B cell (primary cell): ENCODE data around the gene RUVBL1. TPM values are rescaled to one million over a fixed set of nuclear protein-coding genes. Genes with fewer than 3 reads are reported as not detected.
"Not testable (repeated sequence)": the region's sequence is repeated elsewhere in the genome, so short reads cannot be mapped to it uniquely, and the experiment has no call there.

Experiments used
- ATAC-seq: fragments of 200-7000 bp; cut with Tn5 transposase; one replicate; pipeline ENCODE4 v1.10.0; 2021; ENCODE audit warnings: low read depth, mild to moderate bottlenecking, moderate number of reproducible peaks, moderate library complexity
- CTCF ChIA-PET: fragments of 350-600 bp; sonication (Branson Sonifier 250); formaldehyde crosslinking; loops from one replicate; lab custom pipeline; 2021; ENCODE audit warnings: antibody characterized with exemption, inconsistent platforms; lab: Charles Lee
- POLR2A ChIA-PET: fragments of 350-600 bp; sonication (Branson Sonifier 250); formaldehyde crosslinking; loops from one replicate; lab custom pipeline; 2021; ENCODE audit warnings: antibody characterized with exemption; lab: Charles Lee
- DNase-seq: peaks from one replicate; pipeline ENCODE4 v3.0.0; 2013
- H2AFZ ChIP-seq: 2 replicates; pipeline ENCODE4 v1.6.1; 2012; ENCODE audit warnings: mild to moderate bottlenecking, low read depth, low read length; ENCODE audit not compliant: insufficient read depth, poor library complexity, severe bottlenecking
- H3K27ac ChIP-seq, 2 donors: 1 replicate in 1 of 2; 2 replicates in 1 of 2; pipeline ENCODE4 v1.5.1; 2012 to 2013; ENCODE audit warnings: low read length in 2 of 2, mild to moderate bottlenecking in 2 of 2, moderate library complexity in 1 of 2
- H3K27me3 ChIP-seq, 4 experiments: fragments of 200-600 bp in 1 of 4; sonication (generic) in 1 of 4; replicated peaks in 1 of 4; 1 replicate in 2 of 4; 2 replicates in 2 of 4; pipeline versions ENCODE4 v1.6.1 to v1.7.0; 2013 to 2016; ENCODE audit warnings: low read length in 3 of 4, mild to moderate bottlenecking in 2 of 4, mixed read lengths in 1 of 4, moderate library complexity in 1 of 4; ENCODE audit not compliant: insufficient read depth in 4 of 4, control insufficient read depth in 3 of 4; ENCODE audit errors: control extremely low read depth in 1 of 4
- H3K36me3 ChIP-seq, 2 experiments: replicated peaks in 1 of 2; 1 replicate in 1 of 2; 2 replicates in 1 of 2; pipeline versions ENCODE4 v1.6.1 to v1.7.1; 2013; ENCODE audit warnings: low read length in 1 of 2; ENCODE audit not compliant: insufficient read depth in 2 of 2, control insufficient read depth in 1 of 2; ENCODE audit errors: control extremely low read depth in 1 of 2, extremely low read depth in 1 of 2
- H3K4me1 ChIP-seq, 2 donors: fragments of 200-600 bp in 1 of 2; sonication (generic) in 1 of 2; 1 replicate in 1 of 2; 2 replicates in 1 of 2; pipeline versions ENCODE4 v1.5.1 to v1.6.1; 2013 to 2017; ENCODE audit warnings: low read length in 2 of 2; ENCODE audit not compliant: control insufficient read depth in 2 of 2, insufficient read depth in 2 of 2
- H3K4me2 ChIP-seq: replicated peaks from 2 replicates; pipeline ENCODE3; 2012; ENCODE audit warnings: mild to moderate bottlenecking, low read depth, low read length; ENCODE audit not compliant: poor library complexity, severe bottlenecking
- H3K4me3 ChIP-seq, 5 experiments: fragments of 200-600 bp in 1 of 5; sonication (generic) in 1 of 5; 1 replicate in 3 of 5; 2 replicates in 2 of 5; pipeline versions ENCODE4 v1.5.1 to v1.7.0; 2011 to 2016; ENCODE audit warnings: low read length in 4 of 5, mild to moderate bottlenecking in 4 of 5, low read depth in 2 of 5, control low read depth in 1 of 5, moderate library complexity in 1 of 5; ENCODE audit not compliant: insufficient read depth in 1 of 5; ENCODE audit errors: control extremely low read depth in 1 of 5, extremely low read depth in 1 of 5
- H3K79me2 ChIP-seq: fragments of 200-600 bp; sonication (generic); one replicate; pipeline ENCODE4 v1.6.0; 2016; ENCODE audit warnings: low read length; ENCODE audit not compliant: control insufficient read depth, insufficient read depth
- H3K9ac ChIP-seq: fragments of 200-600 bp; sonication (generic); 2 replicates; pipeline ENCODE4 v1.6.1; 2017; ENCODE audit warnings: mild to moderate bottlenecking, low read length, moderate library complexity
- H3K9me3 ChIP-seq, 3 donors: one replicate each; pipeline versions ENCODE4 v1.6.1 to v1.7.1; 2013; ENCODE audit warnings: low read length in 2 of 3; ENCODE audit not compliant: control insufficient read depth in 2 of 3, insufficient read depth in 1 of 3; ENCODE audit errors: control extremely low read depth in 1 of 3
- H4K20me1 ChIP-seq: 2 replicates; pipeline ENCODE4 v1.6.0; 2012; ENCODE audit warnings: mild to moderate bottlenecking, low read length; ENCODE audit not compliant: insufficient read depth, control insufficient read depth, poor library complexity, severe bottlenecking
- H3K27ac Mint-ChIP-seq: one replicate; pipeline ENCODE4 v1.8.0; 2021; ENCODE audit warnings: mixed read lengths
- H3K27me3 Mint-ChIP-seq: one replicate; pipeline ENCODE4 v1.8.0; 2021; ENCODE audit warnings: mixed read lengths
- H3K4me1 Mint-ChIP-seq: one replicate; pipeline ENCODE4 v1.8.0; 2021; ENCODE audit warnings: mixed read lengths
- H3K4me3 Mint-ChIP-seq: one replicate; pipeline ENCODE4 v1.8.0; 2021; ENCODE audit warnings: mixed read lengths
- H3K9me3 Mint-ChIP-seq: one replicate; pipeline ENCODE4 v1.8.0; 2022; ENCODE audit warnings: mixed read lengths; ENCODE audit not compliant: insufficient read depth
- EZH2 ChIP-seq: IDR thresholded peaks from 2 replicates; pipeline ENCODE4 v1.6.1; 2012; ENCODE audit warnings: borderline replicate concordance, low read depth, mild to moderate bottlenecking, moderate library complexity, low read length; ENCODE audit not compliant: insufficient read depth, poor library complexity, severe bottlenecking
- WGBS: methylation state at CpG from one replicate; pipeline ENCODE4 v1.1.5; 2013; ENCODE audit warnings: missing lambda C conversion rate; ENCODE audit not compliant: insufficient coverage; 5-methylcytosine and 5-hydroxymethylcytosine counted together
- intact Hi-C: fragments of 100-400 bp; cut with micrococcal nuclease; formaldehyde crosslinking; loops from one replicate; pipeline ENCODE4 v1.10.0; 2022
- polyA plus RNA-seq: library from polyadenylated mRNA; depleted of rRNA; stranded (reverse); fragments of >200 nt; gene quantifications from 2 replicates; pipeline ENCODE4 v1.2.3, GENCODE V29; 2012
- total RNA-seq, 2 donors: library from RNA; stranded (reverse); fragments of 120-200 nt in 1 of 2; gene quantifications; 1 replicate in 1 of 2; 2 replicates in 1 of 2; pipeline versions ENCODE4 v1.2.3 to v1.2.4, GENCODE V29; 2013 to 2022
- TF ChIP-seq, protein P1 (sequence below): fragments of 200-600 bp; IDR thresholded peaks from one replicate; pipeline ENCODE4 v1.8.0; 2022; ENCODE audit warnings: antibody characterized with exemption, mild to moderate bottlenecking

Gene RUVBL1
- total and polyA plus RNA-seq, 2 donors (not counting 1 experiment from before 2014, with no cell fraction given): 20.4 to 20.5 TPM

DNA sequence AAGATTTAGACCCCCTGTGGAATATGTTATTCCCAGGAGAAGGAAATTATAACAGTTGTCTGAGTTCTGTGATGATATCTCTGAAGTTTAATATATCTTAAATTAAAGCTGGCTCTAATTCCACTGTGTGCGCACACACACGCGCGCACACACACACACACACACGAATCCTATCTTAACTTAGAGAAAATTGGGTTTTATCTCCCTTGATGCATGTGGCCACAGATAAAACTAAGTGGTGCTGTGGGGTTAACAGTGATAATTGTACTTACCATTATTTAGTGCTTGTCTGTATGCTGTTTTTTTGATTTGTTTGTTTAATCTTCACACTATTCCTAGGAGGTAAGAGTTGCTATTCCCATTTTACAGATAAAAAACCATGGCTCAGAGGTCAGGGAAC, 37.0 kb upstream of the RUVBL1 start:
- peaks cover 70% of the 10 kb centered on the region for H3K79me2 ChIP-seq
- H3K4me1 ChIP-seq: peaks cover 0 to 2% of the 10 kb centered on the region in 2 donors
- H3K4me3 ChIP-seq: no peak overlapping the region
- peaks cover 0 to 2% (median 0%) of the 10 kb centered on the region in 3 donors for H3K9me3 ChIP-seq
- peaks cover 0 to 17% of the 10 kb centered on the region in 2 experiments for H3K36me3 ChIP-seq
- WGBS: no CpG with 5 or more reads among the region's 5 CpGs
- no peak overlapping the region for H3K27ac Mint-ChIP-seq
- ChIA-PET CTCF (no interaction called here), POLR2A (no interaction called here)
- H3K27me3 ChIP-seq: no peaks in the 10 kb centered on the region
- no peak overlapping the region for H3K4me3 Mint-ChIP-seq
- H3K27ac ChIP-seq: no peak overlapping the region
- H3K4me2 ChIP-seq: no peak overlapping the region
- peaks cover 10% of the 10 kb centered on the region for H3K4me1 Mint-ChIP-seq
- intact Hi-C loops: no loop called here
- H3K27me3 Mint-ChIP-seq: no peaks in the 10 kb centered on the region
- H3K9ac ChIP-seq: no peak overlapping the region
- DNase-seq (no peak), ATAC-seq (no peak)
- H3K9me3 Mint-ChIP-seq: no peaks in the 10 kb centered on the region
- peaks cover 44% of the 10 kb centered on the region for H4K20me1 ChIP-seq
- TF ChIP-seq, protein P1, sequence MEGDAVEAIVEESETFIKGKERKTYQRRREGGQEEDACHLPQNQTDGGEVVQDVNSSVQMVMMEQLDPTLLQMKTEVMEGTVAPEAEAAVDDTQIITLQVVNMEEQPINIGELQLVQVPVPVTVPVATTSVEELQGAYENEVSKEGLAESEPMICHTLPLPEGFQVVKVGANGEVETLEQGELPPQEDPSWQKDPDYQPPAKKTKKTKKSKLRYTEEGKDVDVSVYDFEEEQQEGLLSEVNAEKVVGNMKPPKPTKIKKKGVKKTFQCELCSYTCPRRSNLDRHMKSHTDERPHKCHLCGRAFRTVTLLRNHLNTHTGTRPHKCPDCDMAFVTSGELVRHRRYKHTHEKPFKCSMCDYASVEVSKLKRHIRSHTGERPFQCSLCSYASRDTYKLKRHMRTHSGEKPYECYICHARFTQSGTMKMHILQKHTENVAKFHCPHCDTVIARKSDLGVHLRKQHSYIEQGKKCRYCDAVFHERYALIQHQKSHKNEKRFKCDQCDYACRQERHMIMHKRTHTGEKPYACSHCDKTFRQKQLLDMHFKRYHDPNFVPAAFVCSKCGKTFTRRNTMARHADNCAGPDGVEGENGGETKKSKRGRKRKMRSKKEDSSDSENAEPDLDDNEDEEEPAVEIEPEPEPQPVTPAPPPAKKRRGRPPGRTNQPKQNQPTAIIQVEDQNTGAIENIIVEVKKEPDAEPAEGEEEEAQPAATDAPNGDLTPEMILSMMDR: no peak
- TF ChIP-seq EZH2: no peak
- H2AFZ ChIP-seq: no peak overlapping the region

DNA sequence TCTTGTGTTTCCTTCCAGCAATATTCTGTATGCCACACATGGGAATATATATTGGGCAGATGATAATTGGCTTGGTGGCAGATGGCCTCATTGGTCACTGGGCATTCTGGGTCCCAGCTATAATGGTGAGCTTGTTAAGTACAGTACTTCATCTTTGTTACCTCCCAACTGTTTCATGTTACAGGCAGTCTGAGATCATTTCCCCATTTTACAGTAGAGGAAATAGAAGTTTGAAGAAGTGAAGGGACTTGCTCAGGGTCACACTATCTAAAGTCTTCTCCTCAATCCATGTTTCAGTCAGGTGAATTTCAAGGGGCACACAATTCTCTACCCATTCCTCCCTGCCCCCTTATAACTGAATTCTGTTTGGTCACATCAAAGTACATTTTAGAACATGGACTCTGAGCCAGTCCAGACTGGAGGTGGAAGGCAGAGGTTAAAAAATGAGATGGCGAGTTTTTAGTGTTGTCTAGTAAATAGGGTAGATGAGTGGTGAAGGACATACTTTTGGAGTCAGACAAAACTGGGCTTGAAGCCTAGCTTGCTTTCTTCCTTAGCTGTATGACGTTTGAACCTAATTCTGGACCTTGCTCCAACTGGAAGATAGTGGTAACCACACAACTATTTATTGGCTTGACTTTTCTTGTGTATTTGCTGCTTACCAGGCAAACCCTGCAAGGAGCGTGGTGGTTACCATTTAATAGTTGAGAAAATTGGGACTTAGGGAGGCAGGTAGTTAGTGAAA, 32.2 kb upstream of the RUVBL1 start:
- Histone ChIP-seq H3K4me2 (no peak overlapping the region), H2AFZ (no peak overlapping the region), H3K36me3 (peaks cover 0 to 14% of the 10 kb centered on the region in 2 experiments), H3K4me3 (no peak overlapping the region), H3K9me3 (peaks cover 0 to 3% (median 2%) of the 10 kb centered on the region in 3 donors), H3K27ac (no peak overlapping the region), H3K79me2 (peaks cover 29% of the 10 kb centered on the region), H3K4me1 (peaks cover 11 to 14% of the 10 kb centered on the region in 2 donors), H4K20me1 (peaks cover 29% of the 10 kb centered on the region), H3K27me3 (no peaks in the 10 kb centered on the region), H3K9ac (no peak overlapping the region)
- no peak overlapping the region for H3K27ac Mint-ChIP-seq
- intact Hi-C loops: no loop called here
- WGBS: no CpG with 5 or more reads among the region's 3 CpGs
- ChIA-PET CTCF (interaction anchor here (1.4 kb wide), 1 partner anchor 22 kb away, joined by 3 read pairs; no protein-coding TSS in a partner anchor), POLR2A (no interaction called here)
- H3K4me1 Mint-ChIP-seq: peaks cover 25% of the 10 kb centered on the region
- no peaks in the 10 kb centered on the region for H3K27me3 Mint-ChIP-seq
- TF ChIP-seq EZH2: no peak
- TF ChIP-seq, protein P1: no peak
- no peak overlapping the region for H3K4me3 Mint-ChIP-seq
- peaks cover 3% of the 10 kb centered on the region for H3K9me3 Mint-ChIP-seq
- DNase-seq (no peak), ATAC-seq (no peak)

DNA sequence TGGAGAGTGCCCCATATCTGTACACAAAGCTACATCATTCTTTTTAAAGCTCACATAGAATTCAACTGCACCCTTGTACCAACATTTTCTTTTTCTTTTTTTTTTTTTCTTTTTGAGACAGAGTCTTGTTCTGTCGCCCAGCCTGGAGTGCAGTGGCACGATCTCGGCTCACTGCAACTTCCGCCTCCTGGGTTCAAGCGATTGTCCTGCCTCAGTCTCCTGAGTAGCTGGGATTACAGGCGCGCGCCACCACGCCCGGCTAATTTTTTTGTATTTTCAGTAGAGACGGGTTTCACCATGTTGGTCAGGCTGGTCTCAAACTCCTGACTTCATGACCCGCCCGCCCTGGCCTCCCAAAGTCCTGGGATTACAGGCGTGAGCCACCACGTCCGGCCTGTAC, 30.7 kb upstream of the RUVBL1 start:
- H3K27me3 Mint-ChIP-seq, DNase-seq, H3K9me3 Mint-ChIP-seq, H3K9me3 ChIP-seq, H3K27me3 ChIP-seq, intact Hi-C loops, ATAC-seq: not testable (repeated sequence)
- Mint-ChIP-seq H3K4me1 (peaks cover 24% of the 10 kb centered on the region), H3K27ac (peak overlapping the region; percentile 95), H3K4me3 (peak overlapping the region; percentile 94)
- Histone ChIP-seq H4K20me1 (peaks cover 19% of the 10 kb centered on the region), H3K36me3 (peaks cover 0 to 14% of the 10 kb centered on the region in 2 experiments), H3K9ac (peak overlapping the region; percentile 80), H2AFZ (peak overlapping the region; percentile 94), H3K79me2 (peaks cover 17% of the 10 kb centered on the region), H3K4me1 (peaks cover 11 to 14% of the 10 kb centered on the region in 2 donors), H3K4me3 (peak overlapping the region; percentile 0 to 91 (median 74)), H3K27ac (peak overlapping the region in 1 of 2 donors; percentile 80), H3K4me2 (peak overlapping the region; percentile 87)
- POLR2A ChIA-PET: interaction anchor here (2.4 kb wide), 1 partner anchor 31 kb away, joined by 28 read pairs; the partner anchor contains the start of gene RUVBL1
- 93% methylated on average over 14 of the region's 16 CpGs for WGBS
- CTCF ChIA-PET: interaction anchor here (0.6 to 2.4 kb wide), 7 partner anchors 21 to 1792 kb away, joined by 3 to 18 read pairs (median 3); partner anchors contain the start of gene RUVBL1
